IMR-90 (cell line): ENCODE measurements around the gene RNASE4. TPM values are rescaled to one million over a fixed set of nuclear protein-coding genes. Genes with fewer than 3 reads are reported as not detected.

Experiments
- microRNA-seq, 2 experiments: library from miRNA; stranded (forward) in 1 of 2; unstranded in 1 of 2; fragments of 10-50 nt in 1 of 2; fragments of <30 nt in 1 of 2; gene quantifications in 1 of 2; microRNA quantifications in 1 of 2; one replicate each; pipeline versions ENCODE3 to v1.1.0; 2013 to 2020; ENCODE audit not compliant: insufficient read depth in 1 of 2, insufficient read length in 1 of 2, unreplicated experiment in 1 of 2
- polyA plus RNA-seq, 3 experiments: library from polyadenylated mRNA; depleted of rRNA; stranded (reverse); fragments of >200 nt; gene quantifications; 2 replicates each; pipeline ENCODE4 v1.2.3, GENCODE V29; 2012; ENCODE audit warnings: low replicate concordance in 1 of 3
- small RNA-seq, 5 experiments: library from RNA; depleted of rRNA; stranded (forward); fragments of <200 nt; gene quantifications; one replicate each; pipeline ENCODE3, GENCODE V24; 2012
- total RNA-seq: library from RNA; depleted of rRNA; stranded (reverse); fragments of >200 nt; gene quantifications from 2 replicates; pipeline ENCODE4 v1.2.3, GENCODE V29; 2012; rRNA removed

The RNASE4 gene
- total and polyA plus RNA-seq, 2 of the 4 experiments (the other 2 are of a cell fraction): 10.4 to 11.6 TPM

Small RNA genes within 50 kb of the gene (microRNA-seq; reads per million reads assigned to microRNA genes)
- gene RF00019 (ENCODE audit: insufficient read depth, insufficient read length): not detected

Small RNA genes within 50 kb of the gene (small RNA-seq; reads per million reads assigned to genes)
- gene RF00019: 0 reads per million in 5 experiments

Other genes with a start within 250 kb of the RNASE4 start
- under 0.01 TPM in 2 replicates for gene KLHL33, start 248.4 kb upstream of the RNASE4 start, total RNA-seq
- gene KLHL33, start 248.4 kb upstream of the RNASE4 start, polyA plus RNA-seq (2012; rRNA removed): 0.03 TPM in 2 replicates
- 32.4 and 38.0 TPM in 2 replicates for gene OSGEP, start 229.7 kb upstream of the RNASE4 start, total RNA-seq
- 23.1 and 24.7 TPM in 2 replicates for gene OSGEP, start 229.7 kb upstream of the RNASE4 start, polyA plus RNA-seq (2012; rRNA removed)
- gene APEX1, start 229.3 kb upstream of the RNASE4 start, total RNA-seq: 125 and 141 TPM in 2 replicates
- gene APEX1, start 229.3 kb upstream of the RNASE4 start, polyA plus RNA-seq (2012; rRNA removed): 241 and 242 TPM in 2 replicates
- gene PIP4P1, start 223.1 kb upstream of the RNASE4 start, total RNA-seq: 15.0 and 15.2 TPM in 2 replicates
- gene PIP4P1, start 223.1 kb upstream of the RNASE4 start, polyA plus RNA-seq (2012; rRNA removed): 27.2 and 27.8 TPM in 2 replicates
- gene PNP, start 215.2 kb upstream of the RNASE4 start, total RNA-seq: 60.3 and 68.8 TPM in 2 replicates
- 49.0 and 53.4 TPM in 2 replicates for gene PNP, start 215.2 kb upstream of the RNASE4 start, polyA plus RNA-seq (2012; rRNA removed)
- gene RNASE10, start 179.0 kb upstream of the RNASE4 start, total RNA-seq: not detected in 2 replicates
- not detected in 2 replicates for gene RNASE10, start 179.0 kb upstream of the RNASE4 start, polyA plus RNA-seq (2012; rRNA removed)
- gene RNASE9, start 123.5 kb upstream of the RNASE4 start, total RNA-seq: not detected in 2 replicates
- gene RNASE9, start 123.5 kb upstream of the RNASE4 start, polyA plus RNA-seq (2012; rRNA removed): not detected in 2 replicates
- not detected in 2 replicates for gene RNASE11, start 96.6 kb upstream of the RNASE4 start, total RNA-seq
- not detected in 2 replicates for gene RNASE11, start 96.6 kb upstream of the RNASE4 start, polyA plus RNA-seq (2012; rRNA removed)
- gene RNASE12, start 93.2 kb upstream of the RNASE4 start, total RNA-seq: not detected in 2 replicates
- gene RNASE12, start 93.2 kb upstream of the RNASE4 start, polyA plus RNA-seq (2012; rRNA removed): not detected in 2 replicates
- gene OR6S1, start 42.9 kb upstream of the RNASE4 start, total RNA-seq: not detected in 2 replicates
- not detected in 2 replicates for gene OR6S1, start 42.9 kb upstream of the RNASE4 start, polyA plus RNA-seq (2012; rRNA removed)
- 3.6 and 3.9 TPM in 2 replicates for gene ANG, start 4.2 kb downstream of the RNASE4 start, total RNA-seq
- gene ANG, start 4.2 kb downstream of the RNASE4 start, polyA plus RNA-seq (2012; rRNA removed): 4.2 and 4.7 TPM in 2 replicates
- gene EDDM3A, start 61.3 kb downstream of the RNASE4 start, total RNA-seq: not detected in 2 replicates
- not detected in 2 replicates for gene EDDM3A, start 61.3 kb downstream of the RNASE4 start, polyA plus RNA-seq (2012; rRNA removed)
- not detected in 2 replicates for gene EDDM3B, start 83.8 kb downstream of the RNASE4 start, total RNA-seq
- gene EDDM3B, start 83.8 kb downstream of the RNASE4 start, polyA plus RNA-seq (2012; rRNA removed): not detected in 2 replicates
- gene RNASE6, start 96.7 kb downstream of the RNASE4 start, total RNA-seq: not detected in 2 replicates
- not detected in 2 replicates for gene RNASE6, start 96.7 kb downstream of the RNASE4 start, polyA plus RNA-seq (2012; rRNA removed)
- gene RNASE1, start 118.3 kb downstream of the RNASE4 start, total RNA-seq: not detected in 2 replicates
- not detected in 2 replicates for gene RNASE1, start 118.3 kb downstream of the RNASE4 start, polyA plus RNA-seq (2012; rRNA removed)
- gene RNASE3, start 206.8 kb downstream of the RNASE4 start, total RNA-seq: not detected in 2 replicates
- not detected in 2 replicates for gene RNASE3, start 206.8 kb downstream of the RNASE4 start, polyA plus RNA-seq (2012; rRNA removed)